ENCODE measurements around the gene ENG.

GRCh38 chr9:127871531-127871930 is 17.1 kb upstream of the ENG start:
- TF ChIP-seq ZNF518A (tag by site-specific recombination; conservative IDR thresholded peaks at IDR 0.05; ENCODE audit: low read depth) (no peak), ZNF324 (tag by site-specific recombination; IDR thresholded peaks at IDR 0.05) (no peak), CTCF (tag by site-specific recombination; IDR thresholded peaks at IDR 0.05) (no peak), ZNF549 (tag by site-specific recombination; IDR thresholded peaks at IDR 0.05) (no peak), ZSCAN30 (tag by site-specific recombination; IDR thresholded peaks at IDR 0.05) (no peak), MEIS1 (CRISPR knock-in tag; IDR thresholded peaks at IDR 0.05; ENCODE audit: borderline replicate concordance) (no peak), ZNF48 (tag by site-specific recombination; IDR thresholded peaks at IDR 0.05) (no peak), TCF7L2 (IDR thresholded peaks at IDR 0.05; ENCODE audit: borderline replicate concordance, low read depth, low read length) (no peak), ZBTB8A (tag by site-specific recombination; IDR thresholded peaks at IDR 0.05) (no peak), ZNF239 (tag by site-specific recombination; IDR thresholded peaks at IDR 0.05) (no peak), ZBTB44 (tag by site-specific recombination; IDR thresholded peaks at IDR 0.05) (no peak), ZFP37 (tag by site-specific recombination; IDR thresholded peaks at IDR 0.05) (no peak)

All from HEK293 (cell line).